Fibroblast of lung (primary cell): ENCODE results near the gene PKD1.
"Not testable (repeated sequence)": the region's sequence is repeated elsewhere in the genome, so short reads cannot be mapped to it uniquely, and the experiment has no call there.

Experiments
- EZH2 ChIP-seq: IDR thresholded peaks from 2 replicates; pipeline ENCODE4 v1.5.1; 2012; ENCODE audit warnings: low read length, control low read depth, mild to moderate bottlenecking; ENCODE audit errors: missing control alignments
- TF ChIP-seq, protein P1 (sequence below), 2 donors: IDR thresholded peaks in 1 of 2; conservative IDR thresholded peaks in 1 of 2; 1 replicate in 1 of 2; 2 replicates in 1 of 2; pipeline ENCODE4 v1.5.1; 2011 to 2012; ENCODE audit warnings: low read length in 2 of 2, control low read depth in 1 of 2, inconsistent platforms in 1 of 2, low read depth in 1 of 2, mild to moderate bottlenecking in 1 of 2

- TF ChIP-seq, protein P1, sequence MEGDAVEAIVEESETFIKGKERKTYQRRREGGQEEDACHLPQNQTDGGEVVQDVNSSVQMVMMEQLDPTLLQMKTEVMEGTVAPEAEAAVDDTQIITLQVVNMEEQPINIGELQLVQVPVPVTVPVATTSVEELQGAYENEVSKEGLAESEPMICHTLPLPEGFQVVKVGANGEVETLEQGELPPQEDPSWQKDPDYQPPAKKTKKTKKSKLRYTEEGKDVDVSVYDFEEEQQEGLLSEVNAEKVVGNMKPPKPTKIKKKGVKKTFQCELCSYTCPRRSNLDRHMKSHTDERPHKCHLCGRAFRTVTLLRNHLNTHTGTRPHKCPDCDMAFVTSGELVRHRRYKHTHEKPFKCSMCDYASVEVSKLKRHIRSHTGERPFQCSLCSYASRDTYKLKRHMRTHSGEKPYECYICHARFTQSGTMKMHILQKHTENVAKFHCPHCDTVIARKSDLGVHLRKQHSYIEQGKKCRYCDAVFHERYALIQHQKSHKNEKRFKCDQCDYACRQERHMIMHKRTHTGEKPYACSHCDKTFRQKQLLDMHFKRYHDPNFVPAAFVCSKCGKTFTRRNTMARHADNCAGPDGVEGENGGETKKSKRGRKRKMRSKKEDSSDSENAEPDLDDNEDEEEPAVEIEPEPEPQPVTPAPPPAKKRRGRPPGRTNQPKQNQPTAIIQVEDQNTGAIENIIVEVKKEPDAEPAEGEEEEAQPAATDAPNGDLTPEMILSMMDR (conservative IDR thresholded peaks at IDR 0.05 in 1 of 2, IDR thresholded peaks at IDR 0.05 in 1 of 2; ENCODE audit: low read depth in 1 of 2, low read length in 2 of 2), result not testable (repeated sequence)
- TF ChIP-seq EZH2, result not testable (repeated sequence)
Observed at GRCh38 chr16:2129251-2129650, 6.4 kb downstream of the PKD1 start.
